ENCODE measurements around the gene CHD6.

The CHD6 gene

DNA sequence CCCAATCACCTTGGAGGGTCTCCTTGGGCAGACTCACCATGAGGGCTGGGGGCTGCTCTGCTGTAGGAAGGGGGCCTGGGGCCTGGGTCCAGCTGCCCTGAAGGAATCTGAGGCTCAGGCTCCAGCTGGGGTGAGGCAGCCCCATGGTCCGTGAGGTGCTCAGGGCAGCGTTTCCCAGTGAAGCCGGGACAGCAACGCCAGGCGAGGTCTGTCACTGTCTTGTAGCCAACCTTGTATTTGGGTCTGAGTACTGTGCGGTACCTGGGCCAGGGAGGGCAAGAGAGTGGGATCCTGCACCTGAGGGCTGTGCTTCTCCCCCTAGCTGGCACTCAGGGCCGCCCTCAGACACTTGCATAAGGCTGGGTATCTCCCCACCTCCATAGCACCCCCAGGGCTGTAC is 254.6 kb downstream of the CHD6 start:
- DNase-seq = no peak

DNA sequence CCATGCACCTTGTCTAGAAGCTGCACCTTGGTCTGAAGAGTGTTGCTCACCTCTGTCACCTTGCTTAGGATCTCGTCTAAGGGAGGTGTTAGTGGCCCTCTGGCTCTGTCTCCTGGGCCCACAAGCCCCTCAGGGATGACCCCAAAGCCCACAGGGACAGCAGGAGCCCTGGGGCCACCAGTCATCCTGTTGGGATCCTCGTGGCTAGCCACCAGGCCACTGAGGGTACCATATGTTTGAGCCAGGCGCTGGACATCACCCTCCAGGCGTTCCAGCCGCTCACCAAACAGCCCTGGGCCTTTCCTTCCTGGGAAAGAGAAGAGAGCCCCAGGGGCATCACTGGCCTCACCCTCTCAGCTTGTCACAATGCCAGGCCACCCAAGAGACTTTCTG is 255.4 kb downstream of the CHD6 start:
- no peak for DNase-seq

GRCh38 chr20:41361757-41362747 is 256.1 kb downstream of the CHD6 start:
- DNase-seq = peak; percentile 68

DNA sequence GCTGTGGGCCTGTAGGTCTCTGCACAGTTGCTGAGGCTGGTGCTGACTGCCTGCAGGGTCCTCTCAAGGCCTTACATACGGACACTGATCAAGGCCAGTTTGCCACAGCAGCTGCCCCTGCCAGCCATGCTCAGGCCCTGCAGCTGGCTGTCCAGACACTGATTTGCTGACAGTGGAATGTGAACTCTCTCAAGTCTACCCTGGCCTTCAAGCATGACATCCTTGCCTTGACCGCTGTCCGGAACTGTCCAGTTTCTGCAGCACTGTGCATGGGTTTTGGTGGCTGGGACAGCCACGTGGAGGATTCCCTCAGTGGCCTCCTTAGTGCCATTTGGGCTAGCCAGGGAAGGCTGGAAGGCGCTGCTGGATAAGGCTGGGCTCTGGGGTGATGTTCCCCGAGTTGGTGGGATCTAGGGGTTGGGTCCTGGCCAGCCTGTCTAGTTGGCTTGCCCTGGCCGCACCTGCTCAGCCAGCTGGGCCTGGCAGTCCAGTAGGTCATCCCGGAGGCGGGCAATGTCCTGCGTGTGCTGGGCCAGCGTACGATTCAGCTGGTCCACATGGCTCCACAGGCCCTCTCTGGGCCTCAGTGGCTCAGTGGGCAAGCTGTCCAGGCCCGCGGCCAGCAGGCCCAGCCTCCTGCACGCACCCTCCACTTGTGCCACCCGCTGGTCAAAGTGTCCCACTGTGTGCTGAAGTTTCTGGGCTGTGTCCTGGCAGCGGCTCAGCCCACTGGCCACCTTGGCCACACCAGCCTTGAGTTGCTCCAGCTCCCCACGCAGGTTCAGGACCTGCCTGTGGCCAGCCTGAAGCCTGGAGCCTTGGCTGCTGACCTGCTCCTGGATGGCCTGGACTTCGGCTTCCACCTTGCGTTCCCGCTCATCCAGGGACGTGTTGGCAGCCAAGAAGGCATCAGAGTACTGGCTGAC is 257.1 kb downstream of the CHD6 start:
- DNase-seq = no peak

GRCh38 chr20:41359541-41360011 is 258.6 kb downstream of the CHD6 start:
- DNase-seq = no peak

- DNase-seq = no peak
Observed at GRCh38 chr20:41358717-41359116, 259.5 kb downstream of the CHD6 start.

- DNase-seq = no peak
Observed at GRCh38 chr20:41358230-41358629, 259.9 kb downstream of the CHD6 start.

DNA sequence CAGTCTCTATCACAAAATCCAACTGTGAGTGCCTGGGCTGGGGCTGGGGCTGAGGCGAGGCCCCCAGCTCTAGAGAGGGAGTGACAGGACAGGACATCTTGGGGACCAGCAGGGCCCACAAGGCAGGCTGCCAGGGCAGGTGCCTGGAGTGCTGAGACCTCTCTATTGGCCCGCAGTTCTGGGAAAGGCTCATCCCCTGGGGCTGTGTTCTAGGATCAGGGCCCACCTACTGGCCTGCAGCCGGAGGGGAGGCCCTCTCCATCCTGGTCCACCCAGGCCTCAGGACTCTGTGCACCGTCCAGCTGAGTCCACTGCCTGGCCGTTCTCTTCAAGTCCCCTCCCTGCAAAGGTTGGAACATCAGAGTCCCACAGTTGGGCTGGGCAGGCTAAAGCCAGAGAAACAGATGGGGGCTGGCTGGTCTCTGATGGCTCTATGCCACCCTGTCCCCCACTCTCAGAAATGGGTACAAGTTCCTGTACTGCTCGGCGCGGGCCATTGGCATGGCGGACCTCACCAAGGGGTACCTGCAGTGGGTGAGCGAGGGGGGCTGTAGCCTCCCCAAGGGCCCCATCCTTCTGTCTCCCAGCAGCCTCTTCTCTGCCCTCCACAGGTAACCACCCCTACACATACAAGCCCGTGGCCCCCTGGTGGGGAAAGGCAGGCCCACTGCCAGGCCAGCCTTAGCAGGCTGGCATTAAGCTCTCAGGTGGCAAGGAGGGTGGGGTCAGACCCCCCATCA is 260.6 kb downstream of the CHD6 start:
- peak; percentile 10 for DNase-seq

DNA sequence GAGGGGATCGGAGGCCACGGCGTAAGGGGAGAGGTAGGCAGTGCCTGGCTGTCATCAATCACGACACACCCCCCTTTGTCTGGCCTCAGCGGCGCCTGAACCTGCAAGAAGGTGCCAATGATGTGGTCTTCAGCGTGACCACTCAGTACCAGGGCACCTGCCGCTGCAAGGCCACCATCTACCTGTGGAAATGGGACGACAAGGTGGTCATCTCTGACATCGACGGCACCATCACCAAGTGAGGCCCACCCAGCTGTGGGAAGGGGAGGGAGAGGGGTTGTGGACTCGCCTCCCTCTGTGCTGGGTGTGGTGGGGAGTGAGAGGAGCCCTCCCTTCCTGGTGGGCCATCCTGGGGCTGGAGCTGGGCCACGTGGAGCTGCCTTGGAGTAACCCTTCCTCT is 261.2 kb downstream of the CHD6 start:
- no peak for DNase-seq

- DNase-seq = no peak
Observed at GRCh38 chr20:41355598-41356203, 262.5 kb downstream of the CHD6 start.

- DNase-seq = no peak
Observed at GRCh38 chr20:41355192-41355591, 263.0 kb downstream of the CHD6 start.

DNA sequence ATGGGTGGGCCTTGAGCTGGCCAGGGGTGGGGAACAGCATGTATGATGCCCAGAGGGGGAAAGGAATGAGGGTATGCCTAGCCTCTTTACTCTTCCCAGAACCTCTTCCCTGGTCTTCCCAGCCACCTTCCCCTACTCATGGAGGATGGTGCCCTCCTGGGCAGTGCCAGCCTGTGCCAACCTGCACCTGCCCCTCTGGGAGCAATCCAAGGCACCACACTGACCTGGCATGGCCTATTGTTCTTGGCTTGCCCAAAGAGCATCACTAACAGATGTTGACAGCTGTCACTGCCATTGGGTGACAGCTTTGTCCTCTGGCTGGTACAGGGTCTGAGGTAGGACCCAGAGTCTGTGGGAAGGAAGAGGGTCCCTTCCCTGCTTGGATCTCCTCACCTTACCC is 264.6 kb downstream of the CHD6 start:
- no peak for DNase-seq

DNA sequence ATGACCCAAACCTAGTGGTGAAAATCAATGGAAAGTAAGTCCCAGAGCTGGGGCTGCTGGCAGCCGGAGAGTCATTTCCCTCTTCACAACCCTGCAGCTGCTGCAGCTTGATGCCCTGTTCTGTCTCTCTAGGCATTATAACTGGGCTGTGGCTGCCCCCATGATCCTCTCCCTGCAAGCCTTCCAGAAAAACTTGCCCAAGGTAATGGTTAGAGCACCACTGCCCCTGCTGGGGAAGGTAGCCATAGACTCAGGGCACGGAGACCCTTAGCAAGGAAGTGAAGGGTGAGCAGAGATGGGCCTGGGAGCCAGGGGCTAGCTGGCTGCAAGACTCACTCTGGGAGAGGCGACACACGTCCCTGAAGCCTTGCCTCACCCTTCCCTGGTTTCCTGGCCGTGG is 265.5 kb downstream of the CHD6 start:
- DNase-seq = no peak

DNA sequence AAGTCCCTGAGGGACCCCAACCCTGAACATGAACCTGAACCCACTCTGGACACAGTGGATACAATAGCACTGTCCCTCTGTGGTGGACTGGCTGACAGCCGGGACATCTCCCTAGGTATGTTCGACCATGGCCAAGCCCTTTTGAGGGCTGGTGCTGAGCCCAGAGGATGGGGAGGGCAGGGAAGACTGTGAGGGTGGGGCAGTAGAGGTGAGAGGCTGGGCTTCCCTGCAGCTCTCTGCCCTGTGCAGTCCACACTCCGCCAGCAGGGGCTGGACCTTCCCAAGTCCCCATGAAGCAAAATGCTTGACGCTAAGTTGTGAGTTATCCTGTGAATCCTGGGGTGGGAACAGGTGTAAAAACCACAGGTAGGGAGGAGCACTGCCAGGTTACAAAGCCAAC is 266.1 kb downstream of the CHD6 start:
- DNase-seq = peak; percentile 16

Measured in DMS53 (cell line).